Ecto neural progenitor cell (in vitro differentiated cells): ENCODE results near the gene AFAP1.

Source experiments
- DNase-seq: peaks from one replicate; pipeline ENCODE4 v3.0.0-alpha.2; 2018; ENCODE audit warnings: low spot score

Gene AFAP1

GRCh38 chr4:7755561-7755960 lies 184.1 kb downstream of the AFAP1 start:
- no peak for DNase-seq

GRCh38 chr4:7754565-7755262 lies 184.9 kb downstream of the AFAP1 start:
- DNase-seq = no peak

- DNase-seq = no peak
Measured at GRCh38 chr4:7753931-7754465, 185.7 kb downstream of the AFAP1 start.

- DNase-seq = no peak
Measured at GRCh38 chr4:7753271-7753670, 186.4 kb downstream of the AFAP1 start.

- no peak for DNase-seq
Measured at GRCh38 chr4:7752649-7753048, 187.0 kb downstream of the AFAP1 start.

GRCh38 chr4:7750972-7751371 lies 188.7 kb downstream of the AFAP1 start:
- DNase-seq = no peak

GRCh38 chr4:7750523-7750922 lies 189.1 kb downstream of the AFAP1 start:
- DNase-seq = no peak

GRCh38 chr4:7747566-7747965 lies 192.1 kb downstream of the AFAP1 start:
- DNase-seq = no peak

GRCh38 chr4:7747062-7747385 lies 192.6 kb downstream of the AFAP1 start:
- no peak for DNase-seq

GRCh38 chr4:7746351-7747061 lies 193.2 kb downstream of the AFAP1 start:
- no peak for DNase-seq

GRCh38 chr4:7745301-7745885 lies 194.3 kb downstream of the AFAP1 start:
- no peak for DNase-seq

GRCh38 chr4:7744142-7744804 lies 195.4 kb downstream of the AFAP1 start:
- no peak for DNase-seq

GRCh38 chr4:7742807-7743280 lies 196.8 kb downstream of the AFAP1 start:
- no peak for DNase-seq

- no peak for DNase-seq
Measured at GRCh38 chr4:7741946-7742806, 197.5 kb downstream of the AFAP1 start.

GRCh38 chr4:7740866-7741525 lies 198.7 kb downstream of the AFAP1 start:
- DNase-seq = no peak

GRCh38 chr4:7739918-7740865 lies 199.5 kb downstream of the AFAP1 start:
- DNase-seq = no peak

GRCh38 chr4:7739077-7739917 lies 200.4 kb downstream of the AFAP1 start:
- DNase-seq = no peak

- no peak for DNase-seq
Measured at GRCh38 chr4:7738458-7739076, 201.1 kb downstream of the AFAP1 start.
